ENCODE data around the gene PRR5.

DNA sequence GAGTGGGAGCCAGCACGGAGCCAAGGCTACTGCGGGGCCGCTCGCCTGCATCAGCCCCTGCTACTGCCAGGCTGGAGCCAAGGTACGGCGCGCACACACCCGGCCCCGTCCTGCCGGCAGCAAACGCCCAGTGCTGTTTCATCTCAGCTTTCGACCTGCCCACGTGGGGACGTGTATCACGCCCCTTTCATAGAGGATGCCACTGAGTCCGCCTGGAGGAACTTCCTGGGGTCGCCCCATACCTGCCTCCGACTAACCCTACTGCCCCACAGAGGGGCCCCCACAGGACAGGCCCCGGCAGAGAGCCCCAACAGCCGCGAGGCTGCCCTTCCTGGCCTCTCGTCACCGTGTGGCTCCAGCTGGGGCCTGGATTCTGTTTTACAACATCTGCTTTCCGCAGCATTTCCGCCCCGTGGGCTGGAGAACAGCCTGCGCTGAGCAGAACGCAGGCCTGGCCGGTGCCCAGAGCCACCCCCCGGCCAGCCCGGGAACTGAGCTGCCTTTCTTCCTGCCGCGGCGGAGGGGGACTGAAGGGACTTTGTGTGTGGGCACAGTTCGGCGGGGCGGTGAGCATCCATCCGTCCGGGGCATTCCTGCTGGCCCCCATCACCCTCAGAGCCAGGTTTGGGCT lies 27.5 kb downstream of the PRR5 start:
- TF ChIP-seq YY1 (IDR thresholded peaks at IDR 0.05; ENCODE audit: insufficient read depth, insufficient read length): no peak
- no peak for TF ChIP-seq ZNF274 (IDR thresholded peaks at IDR 0.05; ENCODE audit: low read depth, low read length)
- no peak for TF ChIP-seq SUZ12 (IDR thresholded peaks at IDR 0.05; ENCODE audit: extremely low read depth, insufficient read depth, insufficient read length)
